OCI-LY1 (cell line): ENCODE results near the gene PHACTR2.

Experiments used
- CTCF ChIP-seq: fragments of 200-600 bp; sonication (generic), shearing (Covaris generic); IDR thresholded peaks from 2 replicates; pipeline ENCODE4 v1.5.1; 2017; ENCODE audit warnings: mild to moderate bottlenecking, antibody characterized with exemption, low read length, moderate library complexity, mixed read lengths
- EZH2 ChIP-seq: fragments of 200-600 bp; sonication (generic), shearing (Covaris generic); IDR thresholded peaks from 2 replicates; pipeline ENCODE4 v1.8.0; 2017; ENCODE audit warnings: borderline replicate concordance, mixed run types, mild to moderate bottlenecking, antibody characterized with exemption, low read length, moderate library complexity, mixed read lengths

GRCh38 chr6:143721642-143722041, 43.9 kb downstream of the PHACTR2 start:
- no peak for TF ChIP-seq CTCF
- TF ChIP-seq EZH2: no peak
